NCI-H1417 (cell line): ENCODE measurements around the gene TFB2M.

Experiments used
- DNase-seq, 3 experiments: peaks; one replicate each; lab custom pipeline; 2025; lab: John Stamatoyannopoulos, UW

The TFB2M gene

GRCh38 chr1:246513619-246514343, 52.3 kb downstream of the TFB2M start:
- no peak for DNase-seq

GRCh38 chr1:246513041-246513440, 53.0 kb downstream of the TFB2M start:
- DNase-seq: no peak

GRCh38 chr1:246512635-246513034, 53.4 kb downstream of the TFB2M start:
- no peak for DNase-seq

- DNase-seq: no peak
Measured at GRCh38 chr1:246512230-246512629, 53.8 kb downstream of the TFB2M start.

DNA sequence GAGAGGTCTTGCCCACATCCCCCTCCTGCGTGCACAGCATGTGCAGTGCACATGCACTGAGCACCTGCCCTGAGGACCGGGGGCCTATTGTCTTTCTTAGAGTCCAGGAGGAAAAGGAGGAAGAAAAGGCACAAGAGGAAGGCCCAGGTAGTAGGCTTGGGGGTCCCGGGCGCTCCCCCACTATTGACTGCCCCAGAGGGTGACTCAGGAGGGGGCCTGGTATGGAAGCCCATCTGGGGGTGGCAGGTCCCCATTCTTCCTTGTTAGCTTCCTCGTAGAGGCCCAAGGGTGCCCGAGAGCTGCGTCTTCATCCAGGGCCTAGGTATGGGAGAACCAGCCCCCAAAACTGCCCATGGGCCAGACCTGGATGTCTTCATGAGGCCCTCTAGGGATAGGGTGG, 54.9 kb downstream of the TFB2M start:
- no peak for DNase-seq

GRCh38 chr1:246510147-246511030, 55.7 kb downstream of the TFB2M start:
- no peak for DNase-seq

DNA sequence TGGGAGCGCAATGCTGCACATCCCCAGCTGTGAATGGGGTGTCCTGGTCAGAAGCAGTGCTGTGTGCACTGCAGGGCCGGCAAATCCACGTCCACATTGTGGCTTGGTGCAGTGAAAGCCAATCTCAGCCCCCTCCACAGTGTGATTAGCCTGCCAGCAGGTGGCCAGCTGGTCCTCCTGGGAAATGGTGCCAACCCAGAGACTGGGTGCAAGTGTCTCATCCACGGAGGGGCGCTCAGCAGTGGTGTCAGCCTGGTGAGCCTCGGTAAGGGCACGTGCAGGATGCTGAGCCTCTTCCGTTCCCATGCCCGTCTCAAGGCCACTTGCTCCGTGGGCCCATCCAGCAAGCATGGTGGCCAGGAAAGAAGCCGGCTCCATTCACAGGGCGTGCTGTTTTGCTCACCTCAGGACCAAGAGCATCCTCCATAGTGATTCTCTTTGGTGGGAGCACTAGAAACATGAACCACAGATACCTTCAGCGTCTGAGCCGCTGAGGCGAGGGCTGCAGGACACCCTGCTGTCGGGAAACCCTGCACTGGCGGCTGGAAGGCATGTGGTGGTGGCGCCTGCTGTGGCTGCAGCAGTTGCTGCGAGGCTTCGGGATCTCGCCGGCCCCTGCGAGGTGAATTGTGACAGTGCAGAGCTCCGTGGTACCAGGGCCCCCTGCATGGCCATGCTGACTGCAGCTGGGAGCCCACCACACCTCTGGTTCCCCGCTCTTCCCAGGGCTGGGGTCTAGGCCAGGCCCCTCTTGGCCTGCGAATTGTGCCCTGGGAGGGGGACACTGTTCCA, 57.0 kb downstream of the TFB2M start:
- DNase-seq: no peak

DNA sequence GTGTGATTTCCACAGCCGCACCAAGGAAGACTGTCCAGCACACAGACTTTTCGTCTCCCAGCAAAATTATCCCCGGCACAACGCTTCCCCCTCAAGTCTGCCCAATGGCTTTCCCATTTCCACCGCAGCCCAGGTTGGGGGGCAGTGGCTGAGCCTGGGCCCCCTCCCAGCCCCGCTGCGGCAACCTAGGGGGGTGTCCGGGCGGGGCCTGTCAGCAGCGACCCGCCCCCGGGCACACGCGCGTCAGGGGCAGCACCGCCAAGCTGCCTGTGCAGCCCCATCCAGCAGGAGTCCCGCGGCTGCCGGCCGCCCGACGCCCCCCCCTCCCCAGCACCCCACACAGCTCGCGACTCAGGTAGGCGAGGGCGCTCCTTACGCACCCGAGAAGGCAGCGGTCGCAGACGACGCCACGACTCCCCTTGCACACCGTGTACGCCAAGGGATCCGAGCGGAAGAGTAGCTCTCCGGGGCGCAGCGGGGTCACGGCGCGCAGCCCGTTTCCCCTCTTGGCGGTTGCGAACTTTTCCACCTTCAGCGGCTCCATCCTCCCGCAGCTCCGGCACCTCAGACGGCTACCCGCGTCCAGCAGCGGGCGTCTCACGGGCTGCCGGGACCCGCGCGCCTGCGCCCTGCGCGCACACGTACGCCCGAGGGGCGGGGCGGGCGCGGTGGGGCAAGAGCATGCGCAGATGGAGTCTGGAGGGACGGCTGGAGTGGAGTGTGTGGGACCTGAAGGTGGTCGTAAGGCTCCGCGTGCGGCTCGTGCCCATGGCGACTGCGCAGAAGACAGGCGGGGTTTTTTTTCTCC, 59.2 kb downstream of the TFB2M start, which contains the start of gene SMYD3:
Gene SMYD3, minus strand, starts transcription at position 606 of the 808 bp plus-strand sequence.
- DNase-seq: peak; percentile 58 to 92 (median 90)

GRCh38 chr1:246506367-246506673, 59.7 kb downstream of the TFB2M start:
- peak in 1 of 3 experiments; percentile 55 for DNase-seq

GRCh38 chr1:246503341-246503740, 62.7 kb downstream of the TFB2M start:
- peak in 2 of 3 experiments; percentile 34 to 70 for DNase-seq

DNA sequence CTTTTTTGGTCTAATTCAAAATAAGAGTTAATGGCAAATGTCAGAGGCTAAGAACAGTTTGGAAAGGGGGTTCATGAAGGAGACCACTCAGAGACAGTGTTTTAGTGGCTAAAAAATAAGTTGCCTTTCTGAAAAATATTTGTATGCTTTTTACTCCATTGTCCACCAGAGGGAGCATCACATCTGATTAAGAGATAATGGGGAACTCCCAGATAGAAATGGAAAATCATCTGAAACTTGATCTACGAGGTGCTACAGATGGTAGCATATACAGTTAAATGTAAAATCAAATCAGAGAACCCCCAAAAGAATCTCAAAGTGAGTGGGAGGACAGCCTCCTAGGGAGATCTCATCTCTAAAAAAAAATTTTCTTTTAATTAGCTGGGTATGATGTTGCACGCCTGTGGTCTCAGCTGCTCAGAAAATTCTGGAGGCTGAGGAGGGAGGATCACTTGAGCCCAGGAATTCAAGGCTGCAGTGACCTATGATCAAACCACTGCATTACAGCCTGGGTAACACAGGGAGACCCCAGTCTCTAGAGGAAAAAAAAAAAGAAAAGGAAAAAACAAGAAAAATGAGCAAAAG, 68.6 kb downstream of the TFB2M start:
- DNase-seq: peak; percentile 27 to 88 (median 69)

DNA sequence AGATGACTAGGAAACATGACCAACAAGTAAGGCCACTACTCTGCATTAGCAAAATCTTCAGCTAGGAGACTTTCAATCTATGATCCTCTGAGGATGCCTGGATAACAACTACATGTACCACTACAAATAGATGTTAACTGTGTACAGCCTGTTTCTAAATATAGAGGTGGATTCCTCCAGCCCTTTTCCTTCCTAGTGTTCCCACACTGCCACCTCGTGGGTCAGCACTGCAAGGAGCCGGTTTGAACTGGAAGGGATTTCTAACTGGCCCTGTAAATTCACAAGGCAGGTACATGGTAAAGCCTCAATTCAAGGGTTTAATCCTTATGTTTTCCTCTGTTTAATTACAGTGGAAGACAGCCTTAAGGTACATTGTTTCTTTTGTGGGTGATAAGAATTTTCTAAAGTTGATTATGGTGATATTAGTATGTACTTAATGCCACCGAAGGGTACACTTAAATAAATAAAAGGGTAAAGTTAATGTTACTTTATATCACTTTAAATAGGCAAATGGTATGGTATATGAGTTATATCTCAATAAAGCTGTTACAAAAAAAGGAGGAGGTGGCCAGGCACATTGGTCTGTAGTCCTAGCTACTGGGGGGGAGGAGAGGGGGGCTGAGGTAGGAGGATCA, 73.3 kb downstream of the TFB2M start:
- DNase-seq: peak; percentile 33 to 80 (median 56)

DNA sequence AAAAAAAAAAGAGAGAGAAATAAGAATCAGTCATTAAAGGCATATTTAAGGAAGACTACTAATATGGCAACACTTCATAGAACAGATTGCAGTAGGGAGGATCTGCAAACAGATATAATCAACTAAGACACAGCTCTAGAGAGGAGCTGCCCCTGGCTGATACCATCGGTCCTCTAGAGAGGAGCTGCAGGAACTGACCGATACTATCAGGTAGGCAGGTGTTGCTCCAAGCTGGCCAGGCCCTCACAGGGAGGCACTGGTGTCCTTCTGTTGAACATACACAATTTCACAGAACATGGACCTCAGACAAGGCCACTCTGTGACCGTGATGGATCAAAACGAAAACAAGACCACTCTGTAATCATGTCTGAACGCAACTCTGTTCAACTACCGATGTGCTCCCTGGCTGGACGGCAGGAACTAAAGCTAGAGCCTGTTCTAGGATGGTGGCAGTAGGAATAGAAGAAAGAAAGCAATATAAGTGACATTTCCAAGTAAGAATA, 74.5 kb downstream of the TFB2M start:
- no peak for DNase-seq
